Measurements from ENCODE around the gene LENEP.

LENEP gene

GRCh38 chr1:155011437-155012025 lies 18.1 kb downstream of the LENEP start:
- DNase-seq: no peak

GRCh38 chr1:155012026-155012546 lies 18.7 kb downstream of the LENEP start:
- DNase-seq: no peak

GRCh38 chr1:155012776-155013602 lies 19.6 kb downstream of the LENEP start:
- DNase-seq: no peak

DNA sequence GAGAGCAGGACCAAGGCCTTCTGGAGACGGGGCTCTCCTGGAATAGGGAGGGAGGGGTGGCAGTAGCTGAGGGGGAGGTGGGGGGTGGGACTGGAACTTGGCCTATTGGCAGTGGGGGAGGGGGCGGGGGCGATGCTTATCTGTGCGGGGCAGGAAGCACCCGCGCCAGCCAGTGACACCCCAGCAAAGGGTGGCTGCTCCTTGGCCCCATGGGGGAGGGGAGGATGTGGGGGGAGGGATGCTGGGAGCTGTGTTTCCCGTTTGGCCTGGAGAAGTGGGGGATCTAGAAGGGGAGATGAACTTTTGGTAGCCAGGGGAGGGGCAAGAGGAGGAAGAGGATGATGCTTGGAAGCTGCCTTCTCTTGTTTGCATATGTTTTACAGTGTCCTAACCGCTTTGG lies 20.2 kb downstream of the LENEP start:
- DNase-seq: no peak

- DNase-seq: no peak
Observed at GRCh38 chr1:155014709-155015508, 21.5 kb downstream of the LENEP start.

GRCh38 chr1:155015527-155016230 lies 22.3 kb downstream of the LENEP start:
- DNase-seq: no peak

DNA sequence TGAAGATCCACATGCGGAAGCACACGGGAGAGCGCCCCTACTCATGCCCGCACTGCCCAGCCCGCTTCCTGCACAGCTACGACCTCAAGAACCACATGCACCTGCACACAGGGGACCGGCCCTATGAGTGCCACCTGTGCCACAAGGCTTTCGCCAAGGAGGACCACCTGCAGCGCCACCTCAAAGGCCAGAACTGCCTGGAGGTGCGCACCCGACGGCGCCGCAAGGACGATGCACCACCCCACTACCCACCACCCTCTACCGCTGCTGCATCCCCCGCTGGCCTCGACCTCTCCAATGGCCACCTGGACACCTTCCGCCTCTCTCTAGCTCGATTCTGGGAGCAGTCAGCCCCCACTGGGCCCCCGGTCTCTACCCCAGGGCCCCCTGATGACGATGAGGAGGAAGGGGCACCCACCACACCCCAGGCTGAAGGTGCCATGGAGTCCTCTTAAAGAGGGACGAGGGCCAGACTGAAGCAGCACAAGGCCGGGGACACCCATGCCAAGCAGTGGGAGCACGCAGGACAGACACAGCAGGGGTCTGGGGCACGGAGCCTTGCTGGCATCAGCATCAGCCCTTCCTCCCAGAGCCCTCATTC lies 22.9 kb downstream of the LENEP start:
- no peak for DNase-seq

DNA sequence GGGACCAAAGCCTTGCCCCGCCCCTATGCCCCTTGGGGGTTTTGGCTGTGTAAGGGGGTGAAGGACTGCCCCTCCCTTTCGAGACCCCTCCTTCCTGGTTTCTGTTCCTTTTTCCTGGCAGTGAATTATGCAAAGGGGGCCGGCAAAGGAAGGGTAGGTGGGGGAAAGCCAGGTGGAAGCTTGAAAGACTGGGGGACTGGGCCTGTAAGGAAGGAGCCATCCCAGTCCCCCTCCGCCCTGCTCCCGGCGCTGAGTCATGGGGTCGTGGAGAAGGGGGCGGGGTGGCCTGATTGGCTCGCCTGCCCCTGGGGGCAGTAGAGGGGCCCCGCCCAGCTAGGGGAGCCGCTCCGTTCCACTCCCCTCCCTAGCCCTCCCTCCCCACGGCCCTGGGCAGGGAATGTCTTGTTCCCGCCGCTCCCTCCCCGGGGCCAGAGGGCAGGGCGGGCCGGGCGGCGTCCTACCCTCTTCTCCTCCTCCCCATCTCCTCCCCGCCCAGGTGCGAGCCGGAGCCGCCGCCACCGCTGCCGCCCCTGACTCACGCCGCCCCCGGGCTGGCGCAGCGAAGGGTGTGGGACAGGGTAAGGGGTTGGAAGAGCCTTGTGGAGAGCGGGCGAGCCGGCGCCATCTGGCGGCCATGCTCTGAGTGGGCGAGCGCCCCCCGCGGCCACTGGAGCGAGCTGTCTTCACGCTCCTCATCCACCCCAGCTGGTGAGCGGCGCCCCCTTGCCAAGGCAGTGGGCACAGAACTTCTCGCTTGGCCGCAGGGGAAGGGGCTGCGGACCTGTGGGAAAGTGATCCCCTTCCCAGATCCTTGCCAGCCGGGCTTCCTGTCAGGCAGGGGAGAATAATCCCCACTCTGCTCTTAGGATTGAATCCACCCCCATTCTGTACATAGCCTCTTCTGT lies 23.9 kb downstream of the LENEP start:
- peak; percentile 77 to 85 for DNase-seq

DNA sequence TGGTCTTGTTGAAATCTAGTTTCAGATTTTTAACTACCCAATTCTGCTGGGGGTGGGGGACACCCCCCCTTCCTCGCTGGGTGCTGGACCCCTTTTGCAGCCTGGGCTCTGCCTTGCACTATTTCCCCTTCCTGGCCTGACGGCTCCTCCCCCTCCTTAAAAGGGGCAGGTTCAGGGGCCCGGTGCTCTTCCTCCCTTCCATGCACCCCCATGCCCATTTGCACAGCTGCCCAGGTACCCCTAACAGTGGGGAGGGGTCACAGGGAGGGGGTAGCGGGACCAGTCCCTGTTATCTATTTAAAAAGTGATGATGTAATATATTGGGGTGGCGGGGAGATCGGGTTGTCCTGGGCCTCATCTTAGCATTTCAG lies 24.5 kb downstream of the LENEP start:
- no peak for DNase-seq

DNA sequence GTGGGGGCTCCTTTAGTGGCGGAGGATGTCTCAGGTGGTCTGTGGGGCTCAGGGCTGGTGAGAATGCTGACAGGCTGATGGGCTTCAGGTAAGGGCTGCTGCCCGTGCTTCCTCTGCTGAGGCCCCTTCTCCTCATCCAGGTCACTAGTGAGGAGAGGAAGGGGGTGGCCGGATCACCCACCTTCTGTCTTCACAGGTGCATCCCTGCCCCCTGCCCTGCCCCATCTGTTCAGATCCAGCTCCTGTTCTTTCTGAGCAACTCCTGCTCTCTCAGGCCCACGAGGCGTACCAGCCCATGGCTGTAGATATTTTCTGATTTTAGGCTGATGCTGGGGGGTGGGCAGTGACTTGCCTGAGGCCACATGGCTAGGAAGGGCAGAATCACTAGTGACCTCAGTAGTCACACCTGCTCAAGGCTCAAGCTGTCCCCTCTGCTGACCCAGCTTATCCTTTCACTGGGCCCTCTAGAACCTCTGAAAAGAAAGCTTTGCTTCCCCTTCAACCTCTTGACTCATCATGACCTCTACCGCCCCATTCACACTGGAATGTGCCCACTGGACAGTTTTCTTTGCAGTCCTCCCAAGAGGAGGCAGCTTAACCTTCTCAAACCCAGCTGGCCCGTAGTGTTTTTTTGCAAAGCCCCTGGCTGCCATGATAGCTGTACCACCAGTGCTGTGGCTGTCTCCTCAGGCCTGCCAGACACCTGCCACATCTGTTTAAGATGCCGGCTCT lies 25.4 kb downstream of the LENEP start:
- DNase-seq: no peak

GRCh38 chr1:155019377-155020245 lies 26.2 kb downstream of the LENEP start:
- DNase-seq: no peak

- no peak for DNase-seq
Observed at GRCh38 chr1:155022136-155022926, 28.9 kb downstream of the LENEP start.

DNA sequence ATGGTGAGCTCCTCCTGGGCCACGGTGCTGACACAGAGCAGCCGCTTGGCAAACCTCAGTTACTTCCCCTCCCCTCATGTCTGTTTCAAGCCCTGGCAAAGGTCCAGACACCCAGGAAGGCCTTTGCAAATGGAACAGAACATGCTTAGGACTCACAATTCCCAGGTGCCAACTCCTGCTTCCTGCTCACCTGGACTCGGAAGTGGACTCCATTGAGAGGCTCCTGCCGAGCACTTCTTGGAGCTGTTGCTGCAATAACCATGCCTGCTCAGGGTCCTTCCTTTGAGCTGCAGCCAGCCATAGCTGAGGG lies 29.5 kb downstream of the LENEP start:
- DNase-seq: peak; percentile 47 to 49

DNA sequence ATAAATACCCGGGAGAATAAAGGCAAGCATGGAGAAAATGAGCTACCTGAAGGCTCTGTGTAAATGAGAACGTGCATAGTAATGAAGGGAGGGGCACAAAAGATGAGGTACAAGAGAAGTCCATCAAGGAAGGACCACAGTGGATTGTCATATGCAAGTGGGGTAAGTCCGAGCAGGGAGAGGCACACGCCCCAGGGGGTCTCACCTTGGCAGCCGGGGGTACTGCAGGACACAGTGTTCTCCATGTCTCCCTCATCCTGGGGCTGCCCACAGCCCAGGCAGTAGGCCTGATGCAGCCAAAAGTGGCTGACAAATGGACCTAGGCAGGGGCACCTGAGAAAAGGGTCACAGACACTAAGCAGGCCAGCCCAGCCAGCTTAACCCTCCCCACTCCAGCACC lies 30.2 kb downstream of the LENEP start:
- no peak for DNase-seq

DNA sequence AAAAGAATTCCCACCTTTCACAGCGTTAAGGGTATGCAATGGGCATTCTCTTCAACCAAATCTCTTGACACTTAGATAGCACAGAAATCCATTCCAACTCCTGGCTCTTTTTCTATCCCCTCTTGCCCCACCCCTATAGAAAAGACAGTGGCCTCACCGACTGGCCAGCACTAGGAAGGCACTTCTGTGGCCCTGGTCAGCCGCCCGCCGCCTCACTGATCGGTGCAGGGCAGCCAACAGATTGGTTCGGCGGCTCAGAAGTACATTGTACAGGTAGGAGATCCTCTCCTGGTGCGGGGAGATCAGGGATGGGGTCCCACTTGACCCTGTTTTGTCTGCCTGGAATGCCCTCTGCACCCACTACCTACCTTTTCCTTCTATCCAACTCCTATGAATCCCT lies 30.9 kb downstream of the LENEP start:
- DNase-seq: no peak

DNA sequence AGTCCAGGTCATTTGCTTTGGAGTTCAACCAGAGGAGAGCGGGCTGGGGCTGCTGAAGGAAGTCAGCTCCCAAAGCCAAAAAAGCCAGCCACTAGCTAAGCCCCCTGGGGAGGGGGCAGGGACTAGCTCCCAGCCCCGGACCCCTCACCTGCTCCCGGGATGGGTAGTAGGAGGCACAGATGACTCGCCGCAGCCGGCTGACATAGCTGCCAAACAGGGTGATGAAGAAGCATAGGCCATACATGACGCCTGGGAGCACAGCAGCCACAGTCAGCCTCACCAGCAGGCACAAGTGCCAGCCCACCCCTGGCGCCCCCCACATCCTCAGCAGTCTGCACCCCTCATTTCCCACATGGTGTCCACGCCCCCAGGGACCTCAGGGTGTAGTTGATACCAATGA lies 32.8 kb downstream of the LENEP start:
- DNase-seq: no peak

- DNase-seq: no peak
Observed at GRCh38 chr1:155026588-155026987, 33.2 kb downstream of the LENEP start.

DNA sequence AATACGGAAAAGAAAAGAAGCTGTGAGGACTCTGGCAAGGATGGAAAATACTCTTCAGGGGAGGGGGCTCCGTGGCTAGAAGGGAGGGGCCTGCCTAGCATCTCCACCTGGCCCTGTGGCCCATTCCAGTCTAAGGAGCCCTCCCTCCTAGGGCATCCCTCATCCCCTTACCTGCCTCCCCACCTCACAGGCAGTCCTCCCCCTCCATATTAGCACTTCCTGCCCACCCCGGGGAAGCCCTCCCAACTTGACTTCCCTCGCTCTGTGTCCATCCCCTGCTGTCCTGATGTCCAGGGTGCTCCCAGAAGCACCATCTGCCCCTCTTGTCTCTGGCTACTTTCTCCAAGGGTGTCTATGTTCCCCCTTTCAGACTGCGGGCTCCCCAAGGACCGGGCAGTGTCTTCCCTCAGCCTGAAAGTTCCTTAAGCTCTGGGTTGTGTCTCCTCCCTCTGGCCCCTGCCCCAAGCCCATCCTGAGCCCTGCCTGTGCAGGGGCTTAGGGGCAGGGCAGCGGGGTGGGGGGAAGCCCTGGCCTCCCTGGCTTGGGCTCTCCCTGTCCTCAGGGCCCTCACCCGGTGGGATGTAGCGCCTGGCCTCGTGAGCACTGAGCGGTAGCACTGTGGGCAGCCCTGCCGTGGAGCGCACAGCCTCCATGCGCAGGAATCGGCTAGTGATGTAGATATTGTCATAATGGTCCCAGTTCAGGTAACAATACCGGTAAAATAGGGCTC lies 36.3 kb downstream of the LENEP start:
- DNase-seq: no peak

Measured in Kasumi-1 (cell line).